Cardiac fibroblast (primary cell): Measurements from ENCODE around the gene ROR2.

Experiments
- DNase-seq, 2 donors: peaks; one replicate each; pipeline versions ENCODE4 v3.0.0 to v3.0.0-alpha.2; 2010; ENCODE audit warnings: low read depth in 2 of 2
- H3K4me3 ChIP-seq, 2 donors: replicated peaks in 1 of 2; 1 replicate in 1 of 2; 2 replicates in 1 of 2; pipeline ENCODE4 v1.5.1; 2011; ENCODE audit warnings: low read depth in 2 of 2, low read length in 2 of 2, mild to moderate bottlenecking in 2 of 2, moderate library complexity in 1 of 2
- CTCF ChIP-seq: IDR thresholded peaks from one replicate; pipeline ENCODE4 v1.5.1; 2011; ENCODE audit warnings: low read depth, mild to moderate bottlenecking, low read length, inconsistent platforms

ROR2 gene

GRCh38 chr9:91898451-91899218 lies 51.4 kb downstream of the ROR2 start:
- no peak for TF ChIP-seq CTCF
- peak; percentile 9 to 69 for DNase-seq
- H3K4me3 ChIP-seq, result no peak overlapping the region

GRCh38 chr9:91897201-91897600 lies 52.8 kb downstream of the ROR2 start:
- TF ChIP-seq CTCF, result no peak
- peak in 1 of 2 donors; percentile 19 for DNase-seq
- H3K4me3 ChIP-seq, result no peak overlapping the region

GRCh38 chr9:91896513-91897121 lies 53.4 kb downstream of the ROR2 start:
- H3K4me3 ChIP-seq, result no peak overlapping the region

GRCh38 chr9:91896097-91896496 lies 53.9 kb downstream of the ROR2 start:
- no peak overlapping the region for H3K4me3 ChIP-seq
- peak in 1 of 2 donors; percentile 54 for DNase-seq
- no peak for TF ChIP-seq CTCF

More at GRCh38 chr9:91896513-91897121, 53.4 kb downstream of the ROR2 start:
- DNase-seq, result peak; percentile 5 to 85
- TF ChIP-seq CTCF, result no peak

- H3K4me3 ChIP-seq, result no peak overlapping the region
- no peak for TF ChIP-seq CTCF
- no peak for DNase-seq
Measured at GRCh38 chr9:91894536-91894935, 55.5 kb downstream of the ROR2 start.

- TF ChIP-seq CTCF, result no peak
- DNase-seq, result no peak
- H3K4me3 ChIP-seq, result no peak overlapping the region
Measured at GRCh38 chr9:91894023-91894422, 56.0 kb downstream of the ROR2 start.
